G401 (cell line): ENCODE measurements around the gene OR56A5. TPM values are rescaled to one million over a fixed set of nuclear protein-coding genes. Genes with fewer than 3 reads are reported as not detected.

Experiments used
- DNase-seq: peaks from one replicate; pipeline ENCODE4 v3.0.0-alpha.2; 2015; ENCODE audit warnings: low spot score
- in situ Hi-C: cut with HindIII; loops from 2 replicates; pipeline ENCODE4 v1.10.0; 2016; ENCODE audit warnings: low sequenced_read_pairs, mixed read lengths
- total RNA-seq: library from RNA; depleted of rRNA; stranded (reverse); fragments of >200 nt; shearing (Covaris generic); gene quantifications from 2 replicates; pipeline ENCODE4 v1.2.3, GENCODE V29; 2014; rRNA removed

The OR56A5 gene
- total RNA-seq, 1 experiment from 2014 or later = not detected

- in situ Hi-C loops = no loop called here
- DNase-seq = no peak
Observed at GRCh38 chr11:5938603-5938965, 29.7 kb downstream of the OR56A5 start.

- no peak for DNase-seq
- in situ Hi-C loops = no loop called here
Observed at GRCh38 chr11:5937868-5938602, 30.3 kb downstream of the OR56A5 start.

GRCh38 chr11:5933116-5933515 lies 35.2 kb downstream of the OR56A5 start:
- in situ Hi-C loops = no loop called here
- no peak for DNase-seq

- no peak for DNase-seq
- in situ Hi-C loops = no loop called here
Observed at GRCh38 chr11:5932671-5933070, 35.6 kb downstream of the OR56A5 start.

GRCh38 chr11:5931061-5931460 lies 37.2 kb downstream of the OR56A5 start:
- in situ Hi-C loops = no loop called here
- no peak for DNase-seq

GRCh38 chr11:5930614-5931013 lies 37.7 kb downstream of the OR56A5 start:
- DNase-seq = no peak
- in situ Hi-C loops = no loop called here

- DNase-seq = no peak
- in situ Hi-C loops = no loop called here
Observed at GRCh38 chr11:5929571-5930368, 38.5 kb downstream of the OR56A5 start.

GRCh38 chr11:5928811-5929210 lies 39.5 kb downstream of the OR56A5 start:
- in situ Hi-C loops = no loop called here

GRCh38 chr11:5928271-5928670 lies 40.0 kb downstream of the OR56A5 start:
- no peak for DNase-seq
- in situ Hi-C loops = no loop called here

More at GRCh38 chr11:5928811-5929210, 39.5 kb downstream of the OR56A5 start:
- no peak for DNase-seq

- in situ Hi-C loops = no loop called here
- DNase-seq = no peak
Observed at GRCh38 chr11:5923794-5924193, 44.5 kb downstream of the OR56A5 start.

- DNase-seq = no peak
- in situ Hi-C loops = no loop called here
Observed at GRCh38 chr11:5923427-5923776, 44.9 kb downstream of the OR56A5 start.

- in situ Hi-C loops = no loop called here
- DNase-seq = no peak
Observed at GRCh38 chr11:5922749-5923426, 45.4 kb downstream of the OR56A5 start.

Other genes with a start within 250 kb of the OR56A5 start
- not detected in 2 replicates for gene OR56B1, start 232.0 kb downstream of the OR56A5 start, total RNA-seq
- not detected in 2 replicates for gene OR52N4, start 214.3 kb downstream of the OR56A5 start, total RNA-seq
- gene OR52N5, start 185.1 kb downstream of the OR56A5 start, total RNA-seq = not detected in 2 replicates
- gene OR52N1, start 177.2 kb downstream of the OR56A5 start, total RNA-seq = not detected in 2 replicates
- gene OR52N2, start 159.6 kb downstream of the OR56A5 start, total RNA-seq = not detected in 2 replicates
- gene OR52E6, start 126.6 kb downstream of the OR56A5 start, total RNA-seq = not detected in 2 replicates
- gene OR52E8, start 110.8 kb downstream of the OR56A5 start, total RNA-seq = not detected in 2 replicates
- not detected in 2 replicates for gene OR52E4, start 87.9 kb downstream of the OR56A5 start, total RNA-seq
- not detected in 2 replicates for gene OR52E5, start 75.3 kb downstream of the OR56A5 start, total RNA-seq
- not detected in 2 replicates for gene OR56A3, start 26.2 kb downstream of the OR56A5 start, total RNA-seq
- gene OR52L1, start 18.5 kb upstream of the OR56A5 start, total RNA-seq = not detected in 2 replicates
- gene OR56A4, start 38.5 kb upstream of the OR56A5 start, total RNA-seq = not detected in 2 replicates
- gene OR56A1, start 62.3 kb upstream of the OR56A5 start, total RNA-seq = not detected in 2 replicates
- gene OR56B4, start 139.2 kb upstream of the OR56A5 start, total RNA-seq = not detected in 2 replicates
- gene OR52B2, start 201.8 kb upstream of the OR56A5 start, total RNA-seq = not detected in 2 replicates
- not detected in 2 replicates for gene OR52W1, start 230.7 kb upstream of the OR56A5 start, total RNA-seq
- not detected in 2 replicates for gene C11orf42, start 237.1 kb upstream of the OR56A5 start, total RNA-seq